Left forelimb (tissue), 1 donor: ENCODE results near the gene TPX2.
"Not testable (repeated sequence)": the region's sequence is repeated elsewhere in the genome, so short reads cannot be mapped to it uniquely, and the experiment has no call there.

ENCODE experiments used
- DNase-seq: peaks from one replicate; pipeline ENCODE4 v3.0.0-alpha.2; 2018; ENCODE audit warnings: low spot score

TPX2 gene

GRCh38 chr20:31815408-31816188 is 76.5 kb downstream of the TPX2 start:
- no peak for DNase-seq

GRCh38 chr20:31816221-31816620 is 77.1 kb downstream of the TPX2 start:
- DNase-seq, result no peak

- DNase-seq, result no peak
Measured at GRCh38 chr20:31817461-31817860, 78.4 kb downstream of the TPX2 start.

- DNase-seq, result no peak
Measured at GRCh38 chr20:31818376-31818908, 79.4 kb downstream of the TPX2 start.

GRCh38 chr20:31819083-31819784 is 80.1 kb downstream of the TPX2 start, which contains the start of gene MYLK2:
TSS of gene MYLK2 (plus strand) at chr20:31819356. CDS start at chr20:31819581, 225 bp downstream.
- no peak for DNase-seq

GRCh38 chr20:31820228-31820627 is 81.1 kb downstream of the TPX2 start:
- no peak for DNase-seq

- no peak for DNase-seq
Measured at GRCh38 chr20:31821427-31821826, 82.3 kb downstream of the TPX2 start.

- DNase-seq, result peak; percentile 91
Measured at GRCh38 chr20:31822421-31823330, 83.6 kb downstream of the TPX2 start.

- DNase-seq, result no peak
Measured at GRCh38 chr20:31823360-31824124, 84.5 kb downstream of the TPX2 start.

GRCh38 chr20:31824125-31824485 is 85.0 kb downstream of the TPX2 start:
- no peak for DNase-seq

GRCh38 chr20:31824554-31825313 is 85.6 kb downstream of the TPX2 start:
- DNase-seq, result no peak

GRCh38 chr20:31826074-31826473 is 87.0 kb downstream of the TPX2 start:
- no peak for DNase-seq

- DNase-seq, result no peak
Measured at GRCh38 chr20:31827059-31827458, 88.0 kb downstream of the TPX2 start.

GRCh38 chr20:31828016-31828415 is 88.9 kb downstream of the TPX2 start:
- DNase-seq, result not testable (repeated sequence)

- no peak for DNase-seq
Measured at GRCh38 chr20:31829731-31830130, 90.6 kb downstream of the TPX2 start.

GRCh38 chr20:31830406-31830981 is 91.4 kb downstream of the TPX2 start:
- no peak for DNase-seq

- no peak for DNase-seq
Measured at GRCh38 chr20:31831211-31831610, 92.1 kb downstream of the TPX2 start.

- no peak for DNase-seq
Measured at GRCh38 chr20:31831771-31832306, 92.7 kb downstream of the TPX2 start.

GRCh38 chr20:31833130-31833930 is 94.2 kb downstream of the TPX2 start:
- peak; percentile 82 for DNase-seq
